B cell (primary cell): Measurements from ENCODE around the gene CLIC6. TPM values are rescaled to one million over a fixed set of nuclear protein-coding genes. Genes with fewer than 3 reads are reported as not detected.

Experiments used
- ATAC-seq: fragments of 200-7000 bp; cut with Tn5 transposase; one replicate; pipeline ENCODE4 v1.10.0; 2021; ENCODE audit warnings: low read depth, mild to moderate bottlenecking, moderate number of reproducible peaks, moderate library complexity
- CTCF ChIA-PET: fragments of 350-600 bp; sonication (Branson Sonifier 250); formaldehyde crosslinking; loops from one replicate; lab custom pipeline; 2021; ENCODE audit warnings: antibody characterized with exemption, inconsistent platforms; lab: Charles Lee
- POLR2A ChIA-PET: fragments of 350-600 bp; sonication (Branson Sonifier 250); formaldehyde crosslinking; loops from one replicate; lab custom pipeline; 2021; ENCODE audit warnings: antibody characterized with exemption; lab: Charles Lee
- DNase-seq: peaks from one replicate; pipeline ENCODE4 v3.0.0; 2013
- H2AFZ ChIP-seq: 2 replicates; pipeline ENCODE4 v1.6.1; 2012; ENCODE audit warnings: mild to moderate bottlenecking, low read depth, low read length; ENCODE audit not compliant: insufficient read depth, poor library complexity, severe bottlenecking
- H3K27ac ChIP-seq, 2 donors: 1 replicate in 1 of 2; 2 replicates in 1 of 2; pipeline ENCODE4 v1.5.1; 2012 to 2013; ENCODE audit warnings: low read length in 2 of 2, mild to moderate bottlenecking in 2 of 2, moderate library complexity in 1 of 2
- H3K27me3 ChIP-seq, 4 experiments: fragments of 200-600 bp in 1 of 4; sonication (generic) in 1 of 4; replicated peaks in 1 of 4; 1 replicate in 2 of 4; 2 replicates in 2 of 4; pipeline versions ENCODE4 v1.6.1 to v1.7.0; 2013 to 2016; ENCODE audit warnings: low read length in 3 of 4, mild to moderate bottlenecking in 2 of 4, mixed read lengths in 1 of 4, moderate library complexity in 1 of 4; ENCODE audit not compliant: insufficient read depth in 4 of 4, control insufficient read depth in 3 of 4; ENCODE audit errors: control extremely low read depth in 1 of 4
- H3K36me3 ChIP-seq, 2 experiments: replicated peaks in 1 of 2; 1 replicate in 1 of 2; 2 replicates in 1 of 2; pipeline versions ENCODE4 v1.6.1 to v1.7.1; 2013; ENCODE audit warnings: low read length in 1 of 2; ENCODE audit not compliant: insufficient read depth in 2 of 2, control insufficient read depth in 1 of 2; ENCODE audit errors: control extremely low read depth in 1 of 2, extremely low read depth in 1 of 2
- H3K4me1 ChIP-seq, 2 donors: fragments of 200-600 bp in 1 of 2; sonication (generic) in 1 of 2; 1 replicate in 1 of 2; 2 replicates in 1 of 2; pipeline versions ENCODE4 v1.5.1 to v1.6.1; 2013 to 2017; ENCODE audit warnings: low read length in 2 of 2; ENCODE audit not compliant: control insufficient read depth in 2 of 2, insufficient read depth in 2 of 2
- H3K4me2 ChIP-seq: replicated peaks from 2 replicates; pipeline ENCODE3; 2012; ENCODE audit warnings: mild to moderate bottlenecking, low read depth, low read length; ENCODE audit not compliant: poor library complexity, severe bottlenecking
- H3K4me3 ChIP-seq, 5 experiments: fragments of 200-600 bp in 1 of 5; sonication (generic) in 1 of 5; 1 replicate in 3 of 5; 2 replicates in 2 of 5; pipeline versions ENCODE4 v1.5.1 to v1.7.0; 2011 to 2016; ENCODE audit warnings: low read length in 4 of 5, mild to moderate bottlenecking in 4 of 5, low read depth in 2 of 5, control low read depth in 1 of 5, moderate library complexity in 1 of 5; ENCODE audit not compliant: insufficient read depth in 1 of 5; ENCODE audit errors: control extremely low read depth in 1 of 5, extremely low read depth in 1 of 5
- H3K79me2 ChIP-seq: fragments of 200-600 bp; sonication (generic); one replicate; pipeline ENCODE4 v1.6.0; 2016; ENCODE audit warnings: low read length; ENCODE audit not compliant: control insufficient read depth, insufficient read depth
- H3K9ac ChIP-seq: fragments of 200-600 bp; sonication (generic); 2 replicates; pipeline ENCODE4 v1.6.1; 2017; ENCODE audit warnings: mild to moderate bottlenecking, low read length, moderate library complexity
- H3K9me3 ChIP-seq, 3 donors: one replicate each; pipeline versions ENCODE4 v1.6.1 to v1.7.1; 2013; ENCODE audit warnings: low read length in 2 of 3; ENCODE audit not compliant: control insufficient read depth in 2 of 3, insufficient read depth in 1 of 3; ENCODE audit errors: control extremely low read depth in 1 of 3
- H4K20me1 ChIP-seq: 2 replicates; pipeline ENCODE4 v1.6.0; 2012; ENCODE audit warnings: mild to moderate bottlenecking, low read length; ENCODE audit not compliant: insufficient read depth, control insufficient read depth, poor library complexity, severe bottlenecking
- H3K27ac Mint-ChIP-seq: one replicate; pipeline ENCODE4 v1.8.0; 2021; ENCODE audit warnings: mixed read lengths
- H3K27me3 Mint-ChIP-seq: one replicate; pipeline ENCODE4 v1.8.0; 2021; ENCODE audit warnings: mixed read lengths
- H3K4me1 Mint-ChIP-seq: one replicate; pipeline ENCODE4 v1.8.0; 2021; ENCODE audit warnings: mixed read lengths
- H3K4me3 Mint-ChIP-seq: one replicate; pipeline ENCODE4 v1.8.0; 2021; ENCODE audit warnings: mixed read lengths
- H3K9me3 Mint-ChIP-seq: one replicate; pipeline ENCODE4 v1.8.0; 2022; ENCODE audit warnings: mixed read lengths; ENCODE audit not compliant: insufficient read depth
- EZH2 ChIP-seq: IDR thresholded peaks from 2 replicates; pipeline ENCODE4 v1.6.1; 2012; ENCODE audit warnings: borderline replicate concordance, low read depth, mild to moderate bottlenecking, moderate library complexity, low read length; ENCODE audit not compliant: insufficient read depth, poor library complexity, severe bottlenecking
- WGBS: methylation state at CpG from one replicate; pipeline ENCODE4 v1.1.5; 2013; ENCODE audit warnings: missing lambda C conversion rate; ENCODE audit not compliant: insufficient coverage; 5-methylcytosine and 5-hydroxymethylcytosine counted together
- intact Hi-C: fragments of 100-400 bp; cut with micrococcal nuclease; formaldehyde crosslinking; loops from one replicate; pipeline ENCODE4 v1.10.0; 2022
- polyA plus RNA-seq: library from polyadenylated mRNA; depleted of rRNA; stranded (reverse); fragments of >200 nt; gene quantifications from 2 replicates; pipeline ENCODE4 v1.2.3, GENCODE V29; 2012
- total RNA-seq, 2 donors: library from RNA; stranded (reverse); fragments of 120-200 nt in 1 of 2; gene quantifications; 1 replicate in 1 of 2; 2 replicates in 1 of 2; pipeline versions ENCODE4 v1.2.3 to v1.2.4, GENCODE V29; 2013 to 2022
- TF ChIP-seq, protein P1 (sequence below): fragments of 200-600 bp; IDR thresholded peaks from one replicate; pipeline ENCODE4 v1.8.0; 2022; ENCODE audit warnings: antibody characterized with exemption, mild to moderate bottlenecking

CLIC6 gene
- total and polyA plus RNA-seq, 2 donors (not counting 1 experiment from before 2014, with no cell fraction given) = 0.01 to 0.07 TPM

DNA sequence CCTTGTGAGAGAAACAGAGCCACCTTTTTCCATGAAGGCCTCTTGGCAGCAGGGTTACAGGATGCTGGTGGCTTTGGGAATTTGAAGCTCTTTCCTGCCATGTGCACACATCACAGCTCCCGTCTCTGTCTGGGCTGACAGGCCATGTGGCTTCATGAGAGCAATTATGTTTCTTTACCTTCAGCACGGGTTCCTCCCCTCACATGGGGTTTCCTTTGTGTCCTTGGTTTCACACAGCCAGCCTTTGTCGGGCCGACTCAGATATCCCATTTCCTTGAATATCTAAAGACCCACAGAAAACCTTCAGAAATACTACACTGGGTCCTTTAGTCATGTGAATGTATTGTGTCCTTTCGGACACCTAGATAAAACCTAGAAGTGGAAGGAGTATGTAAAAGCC is 7.1 kb downstream of the CLIC6 start:
- Histone ChIP-seq H2AFZ (no peak overlapping the region), H3K27me3 (peaks cover 0 to 26% (median 18%) of the 10 kb centered on the region in 4 experiments), H3K9ac (no peak overlapping the region), H3K9me3 (peaks cover 0 to 14% (median 0%) of the 10 kb centered on the region in 3 donors), H3K4me2 (no peak overlapping the region), H3K36me3 (no peaks in the 10 kb centered on the region), H3K27ac (no peak overlapping the region), H3K79me2 (no peaks in the 10 kb centered on the region), H3K4me3 (no peak overlapping the region), H4K20me1 (no peaks in the 10 kb centered on the region), H3K4me1 (peaks cover 0 to under 1% of the 10 kb centered on the region in 2 donors)
- TF ChIP-seq EZH2 = no peak
- ATAC-seq (no peak), DNase-seq (no peak)
- ChIA-PET CTCF (interaction anchor here (0.6 kb wide), 1 partner anchor 1772 kb away, joined by 3 read pairs; no protein-coding TSS in a partner anchor), POLR2A (no interaction called here)
- intact Hi-C loops = no loop called here
- 80% methylated on average over 1 of the region's 5 CpGs for WGBS
- H3K9me3 Mint-ChIP-seq = peaks cover 8% of the 10 kb centered on the region
- H3K27ac Mint-ChIP-seq = no peak overlapping the region
- H3K4me3 Mint-ChIP-seq = no peak overlapping the region
- peaks cover 9% of the 10 kb centered on the region for H3K4me1 Mint-ChIP-seq
- H3K27me3 Mint-ChIP-seq = peaks cover 44% of the 10 kb centered on the region

DNA sequence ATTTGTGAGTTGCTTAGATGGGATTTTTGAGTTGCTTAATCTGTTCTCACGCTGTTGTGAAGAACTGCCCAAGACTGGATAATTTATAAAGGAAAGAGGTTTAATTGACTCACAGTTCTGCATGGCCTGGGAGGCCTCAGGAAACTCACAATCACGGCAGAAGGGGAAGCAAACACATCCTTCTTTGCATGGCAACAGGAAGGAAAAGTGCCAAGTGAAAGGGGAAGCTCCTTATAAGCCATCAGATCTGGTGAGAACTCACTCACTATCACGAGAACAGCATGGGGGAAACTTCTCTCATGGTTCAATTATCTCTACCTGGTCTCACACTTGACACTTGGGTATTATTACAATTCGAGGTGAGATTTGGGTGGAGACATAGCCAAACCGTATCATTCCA is 10.3 kb downstream of the CLIC6 start:
- Mint-ChIP-seq H3K27me3 (peaks cover 20% of the 10 kb centered on the region), H3K4me3 (no peak overlapping the region), H3K9me3 (peaks cover 15% of the 10 kb centered on the region), H3K27ac (no peak overlapping the region), H3K4me1 (peaks cover 4% of the 10 kb centered on the region)
- no peak overlapping the region for H3K4me3 ChIP-seq
- H3K4me2 ChIP-seq = no peak overlapping the region
- no peaks in the 10 kb centered on the region for H4K20me1 ChIP-seq
- H3K4me1 ChIP-seq = no peaks in the 10 kb centered on the region
- POLR2A ChIA-PET = no interaction called here
- no peak for TF ChIP-seq EZH2
- TF ChIP-seq, protein P1, sequence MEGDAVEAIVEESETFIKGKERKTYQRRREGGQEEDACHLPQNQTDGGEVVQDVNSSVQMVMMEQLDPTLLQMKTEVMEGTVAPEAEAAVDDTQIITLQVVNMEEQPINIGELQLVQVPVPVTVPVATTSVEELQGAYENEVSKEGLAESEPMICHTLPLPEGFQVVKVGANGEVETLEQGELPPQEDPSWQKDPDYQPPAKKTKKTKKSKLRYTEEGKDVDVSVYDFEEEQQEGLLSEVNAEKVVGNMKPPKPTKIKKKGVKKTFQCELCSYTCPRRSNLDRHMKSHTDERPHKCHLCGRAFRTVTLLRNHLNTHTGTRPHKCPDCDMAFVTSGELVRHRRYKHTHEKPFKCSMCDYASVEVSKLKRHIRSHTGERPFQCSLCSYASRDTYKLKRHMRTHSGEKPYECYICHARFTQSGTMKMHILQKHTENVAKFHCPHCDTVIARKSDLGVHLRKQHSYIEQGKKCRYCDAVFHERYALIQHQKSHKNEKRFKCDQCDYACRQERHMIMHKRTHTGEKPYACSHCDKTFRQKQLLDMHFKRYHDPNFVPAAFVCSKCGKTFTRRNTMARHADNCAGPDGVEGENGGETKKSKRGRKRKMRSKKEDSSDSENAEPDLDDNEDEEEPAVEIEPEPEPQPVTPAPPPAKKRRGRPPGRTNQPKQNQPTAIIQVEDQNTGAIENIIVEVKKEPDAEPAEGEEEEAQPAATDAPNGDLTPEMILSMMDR = no peak
- intact Hi-C loops = no loop called here
- peaks cover 0 to 15% (median 7%) of the 10 kb centered on the region in 3 donors for H3K9me3 ChIP-seq
- H3K9ac ChIP-seq = no peak overlapping the region
- no peaks in the 10 kb centered on the region for H3K79me2 ChIP-seq
- H3K27ac ChIP-seq = no peak overlapping the region
- DNase-seq (no peak), ATAC-seq (no peak)
- no peak overlapping the region for H2AFZ ChIP-seq
- CTCF ChIA-PET = no interaction called here
- 49% methylated on average over 3 of the region's 5 CpGs for WGBS
- peaks cover 0 to 3% (median 2%) of the 10 kb centered on the region in 4 experiments for H3K27me3 ChIP-seq
- H3K36me3 ChIP-seq = no peaks in the 10 kb centered on the region
